K562 (cell line): ENCODE measurements around the gene SLC16A5. TPM values are rescaled to one million over a fixed set of nuclear protein-coding genes. Genes with fewer than 3 reads are reported as not detected.

ENCODE experiments used
- ATAC-seq: fragments of 200-7000 bp; cut with Tn5 transposase; 3 replicates; pipeline ENCODE4 v1.9.1; 2020; ENCODE audit warnings: moderate library complexity
- BruUV-seq: library from RNA; stranded (reverse); fragments of 400-500 nt; replicated peaks from 2 replicates; lab custom pipeline; 2021; lab: Mats Ljungman, UMichigan
- CTCF ChIA-PET: fragments of 300-600 bp; formaldehyde crosslinking; extraction: SDS; loops from one replicate; lab custom pipeline; 2021; ENCODE audit warnings: low intra/inter-chr PET ratio; lab: Yijun Ruan, JAX
- POLR2A ChIA-PET: fragments of 300-600, 350-650 bp; sonication (Branson Sonifier 250); formaldehyde crosslinking; extraction: SDS; loops from one replicate; lab custom pipeline; 2021; ENCODE audit warnings: antibody characterized with exemption, inconsistent platforms; lab: Yijun Ruan, JAX
- DNase-seq, 4 experiments: peaks; one replicate each; pipeline versions ENCODE4 v3.0.0 to v3.0.0-alpha.2; 2011 to 2018; ENCODE audit warnings: low spot score in 3 of 4, mixed read lengths in 3 of 4; ENCODE audit errors: extremely low read depth in 1 of 4
- FAIRE-seq: peaks from 2 replicates; lab custom pipeline; 2011; peaks lifted over from hg19 to GRCh38; lab: Jason Lieb, UNC
- H2AFZ ChIP-seq: 2 replicates; pipeline ENCODE4 v1.6.0; 2011; ENCODE audit warnings: low read depth, low read length, control low read depth, inconsistent platforms
- H3K27ac ChIP-seq: fragments of 200-600 bp; 3 replicates; pipeline ENCODE4 v1.8.0; 2011; ENCODE audit warnings: low read depth, mild to moderate bottlenecking, control low read depth, inconsistent platforms, low read length, moderate library complexity, mixed read lengths; ENCODE audit errors: extremely low read depth
- H3K27me3 ChIP-seq, 2 experiments: fragments of 300-600 bp in 1 of 2; 2 replicates in 1 of 2; 3 replicates in 1 of 2; pipeline versions ENCODE4 v1.6.0 to v1.8.0; 2011; ENCODE audit warnings: inconsistent platforms in 2 of 2, low read length in 2 of 2, mild to moderate bottlenecking in 1 of 2, mixed read lengths in 1 of 2, moderate library complexity in 1 of 2; ENCODE audit not compliant: control insufficient read depth in 2 of 2, insufficient read depth in 2 of 2
- H3K36me3 ChIP-seq: fragments of 300-600 bp; 3 replicates; pipeline ENCODE4 v1.8.0; 2011; ENCODE audit warnings: mild to moderate bottlenecking, low read length, inconsistent platforms; ENCODE audit not compliant: control insufficient read depth, insufficient read depth
- H3K4me1 ChIP-seq, 2 experiments: fragments of 200-600 bp in 1 of 2; replicated peaks in 1 of 2; 2 replicates in 1 of 2; 3 replicates in 1 of 2; pipeline versions ENCODE4 v1.5.1 to v1.8.0; 2011; ENCODE audit warnings: inconsistent platforms in 2 of 2, low read length in 2 of 2, mild to moderate bottlenecking in 1 of 2, mixed read lengths in 1 of 2, moderate library complexity in 1 of 2; ENCODE audit not compliant: control insufficient read depth in 2 of 2, insufficient read depth in 2 of 2
- H3K4me2 ChIP-seq: 2 replicates; pipeline ENCODE4 v1.6.1; 2011; ENCODE audit warnings: low read length, control low read depth, inconsistent platforms, mixed read lengths; ENCODE audit not compliant: insufficient read depth
- H3K4me3 ChIP-seq: fragments of 200-600 bp; sonication (generic), shearing (Covaris generic); 2 replicates; pipeline ENCODE4 v1.5.1; 2016; ENCODE audit warnings: control low read depth, inconsistent platforms
- H3K79me2 ChIP-seq: fragments of 200-600 bp; 3 replicates; pipeline ENCODE4 v1.8.0; 2011; ENCODE audit warnings: low read length, inconsistent platforms; ENCODE audit not compliant: control insufficient read depth, insufficient read depth
- H3K9ac ChIP-seq, 2 experiments: 2 replicates each; pipeline versions ENCODE4 v1.6.0 to v1.6.1; 2011; ENCODE audit warnings: low read depth in 2 of 2, low read length in 2 of 2, control low read depth in 1 of 2, inconsistent platforms in 1 of 2, mild to moderate bottlenecking in 1 of 2, mixed read lengths in 1 of 2; ENCODE audit not compliant: insufficient read depth in 1 of 2
- H3K9me1 ChIP-seq: one replicate; pipeline ENCODE4 v1.6.0; 2011; ENCODE audit warnings: inconsistent platforms, mild to moderate bottlenecking, low read length, moderate library complexity; ENCODE audit not compliant: control insufficient read depth, insufficient read depth
- H3K9me3 ChIP-seq: replicated peaks from 2 replicates; pipeline ENCODE4 v1.5.1; 2011; ENCODE audit warnings: low read depth, low read length, inconsistent platforms; ENCODE audit not compliant: control insufficient read depth, insufficient read depth
- H4K20me1 ChIP-seq: replicated peaks from 2 replicates; pipeline ENCODE4 v1.6.1; 2011; ENCODE audit warnings: low read length, inconsistent platforms, mixed read lengths; ENCODE audit not compliant: control insufficient read depth, insufficient read depth
- CCAR2 ChIP-seq: fragments of 200-400 bp; formaldehyde crosslinking; IDR thresholded peaks from 2 replicates; pipeline ENCODE4 v1.6.1; 2017; ENCODE audit warnings: mild to moderate bottlenecking, low read depth, low read length
- CTCF ChIP-seq, 3 experiments: IDR thresholded peaks in 2 of 3; conservative IDR thresholded peaks in 1 of 3; 2 replicates each; pipeline ENCODE4 v1.5.1; 2011 to 2012; ENCODE audit warnings: low read length in 3 of 3, mild to moderate bottlenecking in 3 of 3, control low read depth in 2 of 3, improper control_type of control experiment in 1 of 3, inconsistent platforms in 1 of 3, low read depth in 1 of 3, mixed read lengths in 1 of 3, moderate library complexity in 1 of 3; ENCODE audit not compliant: insufficient read depth in 2 of 3
- ETV5 ChIP-seq: sonication (generic); formaldehyde crosslinking; IDR thresholded peaks from 2 replicates; pipeline ENCODE4 v1.4.0; 2020; ENCODE audit warnings: low read depth, mild to moderate bottlenecking, missing genetic modification reagents
- FOXK2 ChIP-seq, 2 experiments: fragments of 450-650 bp; IDR thresholded peaks in 1 of 2; conservative IDR thresholded peaks in 1 of 2; 2 replicates each; pipeline ENCODE4 v1.6.1; 2016; ENCODE audit warnings: low read depth in 2 of 2, mild to moderate bottlenecking in 1 of 2
- REST ChIP-seq, 2 experiments: fragments of 450-650 bp; formaldehyde crosslinking in 1 of 2; IDR thresholded peaks; 2 replicates each; pipeline versions ENCODE4 v1.4.0 to v1.6.1; 2014 to 2020; ENCODE audit warnings: mild to moderate bottlenecking in 2 of 2, borderline replicate concordance in 1 of 2, low read depth in 1 of 2
- SRSF7 ChIP-seq: fragments of 200-400 bp; formaldehyde crosslinking; optimal IDR thresholded peaks from 2 replicates; pipeline ENCODE3; 2017; ENCODE audit warnings: mild to moderate bottlenecking, low read depth, low read length
- ZNF239 ChIP-seq: fragments of 250-450 bp; sonication (Bioruptor Pico); IDR thresholded peaks from 2 replicates; pipeline ENCODE4 v1.4.0; 2020; ENCODE audit warnings: mild to moderate bottlenecking
- WGBS: fragments of 100-300 bp; shearing (Covaris generic); methylation state at CpG from one replicate; pipeline ENCODE4 v1.1.6; 2016; ENCODE audit warnings: low coverage, mixed read lengths; ENCODE audit not compliant: insufficient coverage; ENCODE audit errors: missing lambda C conversion rate; 5-methylcytosine and 5-hydroxymethylcytosine counted together
- in situ Hi-C: fragments of 300-500 bp; cut with MboI; formaldehyde crosslinking; loops from 4 replicates; pipeline ENCODE4 v1.15.0; 2018; ENCODE audit warnings: inconsistent platforms, mixed read lengths
- intact Hi-C: fragments of 100-400 bp; cut with micrococcal nuclease; formaldehyde crosslinking; loops from 2 replicates; pipeline ENCODE4 v1.14.2; 2022
- polyA plus RNA-seq, 8 experiments: library from polyadenylated mRNA; depleted of rRNA in 4 of 8; stranded (reverse) in 5 of 8; unstranded in 3 of 8; fragments of >200 nt; fragmentation: Nextera tagmentation in 2 of 8; fragmentation: Illumina TruSeq in 1 of 8; extraction: Ambion mirVana in 2 of 8; extraction: Trizol in 1 of 8; gene quantifications; 2 replicates each; pipeline versions ENCODE4 v1.2.1 to v1.2.3, GENCODE V29; 2011 to 2014; ENCODE audit warnings: inconsistent platforms in 1 of 8, missing spikeins in 1 of 8
- total RNA-seq, 7 experiments: library from RNA; depleted of rRNA in 6 of 7; stranded (reverse); fragments of >200 nt in 6 of 7; fragmentation: Illumina TruSeq in 2 of 7; extraction: Trizol in 2 of 7; gene quantifications; 2 replicates each; pipeline versions ENCODE4 v1.2.1 to v1.2.3, GENCODE V29; 2011 to 2021; ENCODE audit warnings: low replicate concordance in 1 of 7

Gene SLC16A5
- total and polyA plus RNA-seq, 9 of the 15 experiments (the other 6 are each of a cell fraction or from before 2014, with no cell fraction given), result 0.06 to 2.6 (median 0.91) TPM

- 45% methylated on average over 14 of the region's 15 CpGs for WGBS
- Histone ChIP-seq H3K9ac (peak overlapping the region; percentile 71 to 88; a peak in 3 of 4 replicates), H3K36me3 (no peaks in the 10 kb centered on the region), H4K20me1 (no peaks in the 10 kb centered on the region), H3K27me3 (no peaks in the 10 kb centered on the region), H3K4me2 (peak overlapping the region; percentile 90), H3K9me1 (peaks cover 5% of the 10 kb centered on the region), H3K27ac (peak overlapping the region; percentile 63), H2AFZ (peak overlapping the region; percentile 81), H3K4me1 (peaks cover 42 to 48% of the 10 kb centered on the region in 2 experiments), H3K4me3 (no peak overlapping the region), H3K79me2 (no peaks in the 10 kb centered on the region), H3K9me3 (no peaks in the 10 kb centered on the region)
- BruUV-seq, result no TSS peak
- ChIA-PET CTCF (no interaction called here), POLR2A (interaction anchor here (0.7 to 3.0 kb wide), 5 partner anchors 10 to 26 kb away, joined by 3 to 11 read pairs (median 5); no protein-coding TSS in a partner anchor)
- intact Hi-C loops (no loop called here), in situ Hi-C loops (no loop called here)
- ATAC-seq (peak; percentile 11), DNase-seq (peak in 1 of 4 experiments; percentile 57), FAIRE-seq (no peak)
- TF ChIP-seq ZNF239 (CRISPR knock-in tag), result no peak
- no peak for TF ChIP-seq CCAR2
- peak; percentile 23 to 57; a peak in 1 of 4 replicates for TF ChIP-seq FOXK2 (conservative IDR thresholded peaks at IDR 0.05 in 1 of 2, IDR thresholded peaks at IDR 0.05 in 1 of 2; ENCODE audit: low read depth in 2 of 2)
- peak in 2 of 3 experiments; percentile 11 to 29; a peak in 1 of 6 replicates for TF ChIP-seq CTCF (IDR thresholded peaks at IDR 0.05 in 2 of 3, conservative IDR thresholded peaks at IDR 0.05 in 1 of 3; ENCODE audit: insufficient read depth in 2 of 3, low read depth in 1 of 3, low read length in 3 of 3)
- peak; percentile 72; the same call in 1 of the 2 replicates for TF ChIP-seq ETV5 (CRISPR knock-in tag)
- peak; percentile 23; the same call in 1 of the 2 replicates for TF ChIP-seq REST (IDR thresholded peaks at IDR 0.05; ENCODE audit: borderline replicate concordance)
- TF ChIP-seq REST (CRISPR knock-in tag; IDR thresholded peaks at IDR 0.05; ENCODE audit: low read depth), result no peak
- TF ChIP-seq SRSF7, result no peak
Measured at GRCh38 chr17:75086496-75087181, 1.1 kb upstream of the SLC16A5 start.
